SK-N-SH (cell line): ENCODE measurements around the gene GRIP2. TPM values are rescaled to one million over a fixed set of nuclear protein-coding genes. Genes with fewer than 3 reads are reported as not detected.

Experiments used
- CTCF ChIA-PET: fragments of 300-600, 350-600 bp; formaldehyde crosslinking; extraction: SDS; loops from one replicate; lab custom pipeline; 2021; lab: Yijun Ruan, JAX
- POLR2A ChIA-PET: fragments of 350-600 bp; sonication (Branson Sonifier 250); formaldehyde crosslinking; extraction: SDS; loops from one replicate; lab custom pipeline; 2020; ENCODE audit warnings: antibody characterized with exemption, inconsistent platforms; lab: Yijun Ruan, JAX
- DNase-seq: peaks from one replicate; pipeline ENCODE4 v3.0.0; 2012
- H2AFZ ChIP-seq: fragments of 200-600 bp; sonication (generic); 2 replicates; pipeline ENCODE4 v1.8.1; 2016; ENCODE audit warnings: antibody characterized with exemption, mild to moderate bottlenecking, low read depth
- H3F3A ChIP-seq: fragments of 200-600 bp; sonication (generic); replicated peaks from 2 replicates; pipeline ENCODE3; 2016; ENCODE audit warnings: antibody characterized with exemption, mild to moderate bottlenecking; ENCODE audit not compliant: insufficient read depth
- H3K27ac ChIP-seq, 2 experiments: fragments of 200-500 bp in 1 of 2; fragments of 200-600 bp in 1 of 2; sonication (Bioruptor generic) in 1 of 2; sonication (generic), shearing (Covaris generic) in 1 of 2; 2 replicates each; pipeline versions ENCODE4 v1.5.1 to v1.6.1; 2014 to 2016; ENCODE audit warnings: low read depth in 2 of 2, inconsistent platforms in 1 of 2, low read length in 1 of 2, mild to moderate bottlenecking in 1 of 2, mixed read lengths in 1 of 2
- H3K27me3 ChIP-seq: fragments of 200-600 bp; sonication (generic), shearing (Covaris generic); 2 replicates; pipeline ENCODE4 v1.6.1; 2016; ENCODE audit warnings: mixed run types; ENCODE audit not compliant: insufficient read depth
- H3K36me3 ChIP-seq, 2 experiments: fragments of 200-500 bp in 1 of 2; fragments of 200-600 bp in 1 of 2; sonication (Bioruptor generic) in 1 of 2; sonication (generic) in 1 of 2; replicated peaks in 1 of 2; 2 replicates each; pipeline versions ENCODE3 to v1.5.1; 2014 to 2016; ENCODE audit warnings: low read length in 1 of 2, mild to moderate bottlenecking in 1 of 2; ENCODE audit not compliant: insufficient read depth in 2 of 2, control insufficient read depth in 1 of 2
- H3K4me1 ChIP-seq, 2 experiments: fragments of 200-500 bp in 1 of 2; fragments of 200-600 bp in 1 of 2; sonication (Bioruptor generic) in 1 of 2; sonication (generic), shearing (Covaris generic) in 1 of 2; 2 replicates each; pipeline versions ENCODE4 v1.5.1 to v1.6.1; 2014 to 2016; ENCODE audit warnings: low read depth in 1 of 2, low read length in 1 of 2, mixed run types in 1 of 2; ENCODE audit not compliant: insufficient read depth in 2 of 2, control insufficient read depth in 1 of 2
- H3K4me2 ChIP-seq: fragments of 200-600 bp; sonication (generic), shearing (Covaris generic); 2 replicates; pipeline ENCODE4 v1.6.1; 2017; ENCODE audit warnings: mixed run types
- H3K4me3 ChIP-seq, 2 experiments: fragments of 200-500 bp in 1 of 2; fragments of 200-600 bp in 1 of 2; sonication (Bioruptor generic) in 1 of 2; sonication (generic), shearing (Covaris generic) in 1 of 2; 2 replicates each; pipeline versions ENCODE4 v1.5.1 to v1.8.1; 2014 to 2016; ENCODE audit warnings: low read depth in 2 of 2, inconsistent platforms in 1 of 2, low read length in 1 of 2, mild to moderate bottlenecking in 1 of 2, mixed read lengths in 1 of 2, moderate library complexity in 1 of 2
- H3K79me2 ChIP-seq: fragments of 200-600 bp; sonication (generic); 2 replicates; pipeline ENCODE4 v1.8.1; 2017; ENCODE audit warnings: mild to moderate bottlenecking; ENCODE audit not compliant: insufficient read depth
- H3K9ac ChIP-seq: fragments of 200-600 bp; sonication (generic); 2 replicates; pipeline ENCODE4 v1.6.1; 2017; ENCODE audit warnings: mixed run types
- H3K9me2 ChIP-seq: fragments of 200-600 bp; sonication (generic); 2 replicates; pipeline ENCODE4 v1.6.1; 2017; ENCODE audit warnings: mixed run types
- H3K9me3 ChIP-seq: fragments of 200-600 bp; sonication (generic); 2 replicates; pipeline ENCODE4 v1.6.1; 2017; ENCODE audit warnings: mixed run types, mild to moderate bottlenecking, moderate library complexity
- H4K20me1 ChIP-seq: fragments of 200-600 bp; sonication (generic); 2 replicates; pipeline ENCODE4 v1.6.1; 2017; ENCODE audit warnings: mild to moderate bottlenecking, mixed run types; ENCODE audit not compliant: insufficient read depth
- ELF1 ChIP-seq: IDR thresholded peaks from 2 replicates; pipeline ENCODE4 v1.4.0; 2012
- EP300 ChIP-seq, 2 experiments: IDR thresholded peaks; 2 replicates each; pipeline versions ENCODE4 v1.4.0 to v1.6.1; 2012; ENCODE audit warnings: borderline replicate concordance in 1 of 2, low read depth in 1 of 2, low read length in 1 of 2
- EZH2phosphoT487 ChIP-seq: fragments of 200-600 bp; sonication (generic); IDR thresholded peaks from 2 replicates; pipeline ENCODE4 v1.6.1; 2017; ENCODE audit warnings: low read depth, mixed run types, mild to moderate bottlenecking, antibody characterized with exemption, moderate library complexity, borderline replicate concordance
- FOXM1 ChIP-seq: IDR thresholded peaks from 2 replicates; pipeline ENCODE4 v1.4.0; 2012; ENCODE audit warnings: low read depth, mild to moderate bottlenecking
- GABPA ChIP-seq: IDR thresholded peaks from 2 replicates; pipeline ENCODE4 v1.4.0; 2012; ENCODE audit warnings: low read depth, mild to moderate bottlenecking
- JUND ChIP-seq: IDR thresholded peaks from 2 replicates; pipeline ENCODE4 v1.4.0; 2012
- MEF2A ChIP-seq: IDR thresholded peaks from 2 replicates; pipeline ENCODE4 v1.4.0; 2012; ENCODE audit warnings: low read depth, borderline replicate concordance
- MXI1 ChIP-seq: IDR thresholded peaks from 2 replicates; pipeline ENCODE4 v1.6.1; 2012; ENCODE audit warnings: mild to moderate bottlenecking, low read depth, low read length, improper control_type of control experiment
- POLR2AphosphoS5 ChIP-seq: IDR thresholded peaks from 2 replicates; pipeline ENCODE4 v1.6.1; 2012; ENCODE audit warnings: low read depth, low read length
- RAD21 ChIP-seq: IDR thresholded peaks from 2 replicates; pipeline ENCODE4 v1.6.1; 2012; ENCODE audit warnings: mild to moderate bottlenecking, low read length
- RCOR1 ChIP-seq: fragments of 150-350 bp; IDR thresholded peaks from 2 replicates; pipeline ENCODE4 v1.6.1; 2017; ENCODE audit warnings: antibody characterized with exemption, low read length
- RFX5 ChIP-seq: IDR thresholded peaks from 2 replicates; pipeline ENCODE4 v1.6.1; 2012; ENCODE audit warnings: mild to moderate bottlenecking, improper control_type of control experiment, low read length
- SIN3A ChIP-seq: IDR thresholded peaks from 2 replicates; pipeline ENCODE4 v1.6.1; 2012; ENCODE audit warnings: low read depth, mild to moderate bottlenecking, low read length, moderate library complexity, borderline replicate concordance
- TAF1 ChIP-seq: IDR thresholded peaks from 2 replicates; pipeline ENCODE4 v1.6.1; 2012; ENCODE audit warnings: low read depth, mild to moderate bottlenecking, low read length, moderate library complexity, borderline replicate concordance
- TCF12 ChIP-seq: IDR thresholded peaks from 2 replicates; pipeline ENCODE4 v1.4.0; 2012
- TEAD4 ChIP-seq: IDR thresholded peaks from 2 replicates; pipeline ENCODE4 v1.4.0; 2012; ENCODE audit warnings: mild to moderate bottlenecking, borderline replicate concordance; ENCODE audit not compliant: insufficient read depth
- WGBS: methylation state at CpG from one replicate; pipeline ENCODE4 v1.1.6; 2017; ENCODE audit warnings: low lambda C conversion rate; 5-methylcytosine and 5-hydroxymethylcytosine counted together
- polyA plus RNA-seq, 3 experiments: library from polyadenylated mRNA; depleted of rRNA; stranded (reverse); fragments of >200 nt; gene quantifications; 2 replicates each; pipeline ENCODE4 v1.2.3, GENCODE V29; 2012
- TF ChIP-seq, protein P1 (sequence below): fragments of 200-600 bp; sonication (generic); IDR thresholded peaks from 2 replicates; pipeline ENCODE4 v1.6.1; 2017; ENCODE audit warnings: antibody characterized with exemption, mild to moderate bottlenecking, moderate library complexity
- TF ChIP-seq, protein P2 (sequence below): IDR thresholded peaks from 2 replicates; pipeline ENCODE4 v1.4.0; 2012; ENCODE audit warnings: low read depth
- TF ChIP-seq, protein P3 (sequence below): IDR thresholded peaks from 2 replicates; pipeline ENCODE4 v1.6.1; 2012; ENCODE audit warnings: mild to moderate bottlenecking, low read depth, low read length, moderate library complexity

GRIP2 gene
- polyA plus RNA-seq, 1 of the 3 experiments (the other 2 are of a cell fraction) = 0.15 TPM

DNA sequence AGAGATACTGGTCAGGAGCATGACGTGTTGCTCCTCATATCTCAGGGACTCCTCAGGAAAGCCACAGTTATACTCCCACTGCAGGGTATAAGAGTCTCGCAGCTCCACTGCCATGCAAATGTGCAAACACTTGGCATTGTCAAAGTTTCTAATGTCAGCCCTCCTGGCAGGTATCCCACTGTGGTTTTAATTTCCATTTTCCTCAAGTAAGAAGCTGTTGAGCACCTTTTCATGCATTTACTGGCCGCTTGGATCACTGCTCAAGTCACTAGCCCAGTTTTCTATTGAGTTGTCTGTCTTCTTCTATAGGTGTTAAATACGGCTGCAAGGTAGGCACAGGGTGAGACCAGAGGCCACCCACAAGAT lies 41.9 kb upstream of the GRIP2 start:
- no peaks in the 10 kb centered on the region for H3K36me3 ChIP-seq
- H4K20me1 ChIP-seq = no peaks in the 10 kb centered on the region
- POLR2A ChIA-PET = no interaction called here
- no peak overlapping the region for H3K9ac ChIP-seq
- no peak overlapping the region for H3K4me3 ChIP-seq
- H3K27me3 ChIP-seq = no peaks in the 10 kb centered on the region; the same call in 1 of the 2 replicates
- DNase-seq = no peak
- no peaks in the 10 kb centered on the region for H3K79me2 ChIP-seq
- no peak overlapping the region for H3K4me2 ChIP-seq
- TF ChIP-seq POLR2AphosphoS5 = no peak
- no peak for TF ChIP-seq TEAD4
- no peak for TF ChIP-seq TCF12
- TF ChIP-seq, protein P1, sequence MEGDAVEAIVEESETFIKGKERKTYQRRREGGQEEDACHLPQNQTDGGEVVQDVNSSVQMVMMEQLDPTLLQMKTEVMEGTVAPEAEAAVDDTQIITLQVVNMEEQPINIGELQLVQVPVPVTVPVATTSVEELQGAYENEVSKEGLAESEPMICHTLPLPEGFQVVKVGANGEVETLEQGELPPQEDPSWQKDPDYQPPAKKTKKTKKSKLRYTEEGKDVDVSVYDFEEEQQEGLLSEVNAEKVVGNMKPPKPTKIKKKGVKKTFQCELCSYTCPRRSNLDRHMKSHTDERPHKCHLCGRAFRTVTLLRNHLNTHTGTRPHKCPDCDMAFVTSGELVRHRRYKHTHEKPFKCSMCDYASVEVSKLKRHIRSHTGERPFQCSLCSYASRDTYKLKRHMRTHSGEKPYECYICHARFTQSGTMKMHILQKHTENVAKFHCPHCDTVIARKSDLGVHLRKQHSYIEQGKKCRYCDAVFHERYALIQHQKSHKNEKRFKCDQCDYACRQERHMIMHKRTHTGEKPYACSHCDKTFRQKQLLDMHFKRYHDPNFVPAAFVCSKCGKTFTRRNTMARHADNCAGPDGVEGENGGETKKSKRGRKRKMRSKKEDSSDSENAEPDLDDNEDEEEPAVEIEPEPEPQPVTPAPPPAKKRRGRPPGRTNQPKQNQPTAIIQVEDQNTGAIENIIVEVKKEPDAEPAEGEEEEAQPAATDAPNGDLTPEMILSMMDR = no peak
- no peak for TF ChIP-seq RCOR1
- TF ChIP-seq, protein P2, sequence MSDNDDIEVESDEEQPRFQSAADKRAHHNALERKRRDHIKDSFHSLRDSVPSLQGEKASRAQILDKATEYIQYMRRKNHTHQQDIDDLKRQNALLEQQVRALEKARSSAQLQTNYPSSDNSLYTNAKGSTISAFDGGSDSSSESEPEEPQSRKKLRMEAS = no peak
- no peak for TF ChIP-seq GABPA
- TF ChIP-seq RAD21 = no peak
- TF ChIP-seq MEF2A = no peak
- H3K9me2 ChIP-seq = no peaks in the 10 kb centered on the region
- H3K4me1 ChIP-seq = peaks cover 0 to 12% of the 10 kb centered on the region in 2 experiments; a peak in 1 of 4 replicates
- no peak overlapping the region for H3K27ac ChIP-seq
- no peaks in the 10 kb centered on the region for H3F3A ChIP-seq
- 50% methylated on average over 4 of the region's 4 CpGs for WGBS
- CTCF ChIA-PET = interaction anchor here (1.2 to 1.6 kb wide), 3 partner anchors 9 to 73 kb away, joined by 3 to 5 read pairs (median 5); no protein-coding TSS in a partner anchor
- H3K9me3 ChIP-seq = no peaks in the 10 kb centered on the region
- no peak overlapping the region for H2AFZ ChIP-seq

DNA sequence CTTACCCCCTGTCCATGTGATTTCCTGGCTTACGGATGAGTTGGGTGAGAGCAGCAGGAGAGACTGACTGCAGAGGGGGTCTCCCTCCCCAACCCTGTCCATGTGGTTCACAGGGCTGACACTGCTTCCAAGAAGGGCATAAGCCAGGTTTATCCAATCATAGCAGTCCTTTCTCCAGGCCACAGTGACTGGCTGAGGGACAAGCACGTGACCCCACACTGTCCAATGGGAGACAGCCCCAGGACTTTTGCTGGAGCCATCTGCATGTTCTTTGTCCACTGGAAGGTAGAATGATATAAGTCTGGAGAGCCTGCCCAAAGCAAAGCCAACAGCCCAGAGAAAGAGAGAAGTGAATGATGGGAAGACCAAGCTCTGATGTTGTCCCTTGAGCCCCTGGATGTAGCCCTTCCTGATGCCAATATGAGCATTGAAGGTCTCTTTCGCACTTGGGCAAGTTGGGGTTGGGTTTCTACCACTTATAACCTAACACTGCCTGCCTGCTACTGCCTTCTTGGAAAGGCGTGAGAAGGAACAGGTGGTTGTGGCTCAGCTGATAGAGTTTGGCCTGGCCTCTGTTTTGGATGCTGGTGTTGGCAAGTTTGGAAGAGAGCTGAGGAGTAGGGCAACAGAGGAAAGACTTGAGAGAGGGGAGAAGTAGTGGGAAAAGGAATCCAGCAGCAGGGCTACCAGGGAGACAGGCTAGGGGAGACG lies 41.3 kb upstream of the GRIP2 start:
- H3K36me3 ChIP-seq = no peaks in the 10 kb centered on the region
- H3K27me3 ChIP-seq = no peaks in the 10 kb centered on the region; the same call in 1 of the 2 replicates
- no peak overlapping the region for H3K4me3 ChIP-seq
- peaks cover 0 to 12% of the 10 kb centered on the region in 2 experiments; a peak in 1 of 4 replicates for H3K4me1 ChIP-seq
- H2AFZ ChIP-seq = no peak overlapping the region
- H3K9ac ChIP-seq = no peak overlapping the region
- H3F3A ChIP-seq = no peaks in the 10 kb centered on the region
- no peaks in the 10 kb centered on the region for H3K9me2 ChIP-seq
- H4K20me1 ChIP-seq = no peaks in the 10 kb centered on the region
- no peaks in the 10 kb centered on the region for H3K79me2 ChIP-seq
- no peaks in the 10 kb centered on the region for H3K9me3 ChIP-seq
- WGBS = 50% methylated on average over 5 of the region's 5 CpGs
- POLR2A ChIA-PET = no interaction called here
- CTCF ChIA-PET = interaction anchor here (1.2 to 1.6 kb wide), 3 partner anchors 10 to 72 kb away, joined by 3 to 5 read pairs (median 5); no protein-coding TSS in a partner anchor
- no peak for DNase-seq
- TF ChIP-seq TAF1 = no peak
- no peak for TF ChIP-seq JUND
- TF ChIP-seq, protein P3, sequence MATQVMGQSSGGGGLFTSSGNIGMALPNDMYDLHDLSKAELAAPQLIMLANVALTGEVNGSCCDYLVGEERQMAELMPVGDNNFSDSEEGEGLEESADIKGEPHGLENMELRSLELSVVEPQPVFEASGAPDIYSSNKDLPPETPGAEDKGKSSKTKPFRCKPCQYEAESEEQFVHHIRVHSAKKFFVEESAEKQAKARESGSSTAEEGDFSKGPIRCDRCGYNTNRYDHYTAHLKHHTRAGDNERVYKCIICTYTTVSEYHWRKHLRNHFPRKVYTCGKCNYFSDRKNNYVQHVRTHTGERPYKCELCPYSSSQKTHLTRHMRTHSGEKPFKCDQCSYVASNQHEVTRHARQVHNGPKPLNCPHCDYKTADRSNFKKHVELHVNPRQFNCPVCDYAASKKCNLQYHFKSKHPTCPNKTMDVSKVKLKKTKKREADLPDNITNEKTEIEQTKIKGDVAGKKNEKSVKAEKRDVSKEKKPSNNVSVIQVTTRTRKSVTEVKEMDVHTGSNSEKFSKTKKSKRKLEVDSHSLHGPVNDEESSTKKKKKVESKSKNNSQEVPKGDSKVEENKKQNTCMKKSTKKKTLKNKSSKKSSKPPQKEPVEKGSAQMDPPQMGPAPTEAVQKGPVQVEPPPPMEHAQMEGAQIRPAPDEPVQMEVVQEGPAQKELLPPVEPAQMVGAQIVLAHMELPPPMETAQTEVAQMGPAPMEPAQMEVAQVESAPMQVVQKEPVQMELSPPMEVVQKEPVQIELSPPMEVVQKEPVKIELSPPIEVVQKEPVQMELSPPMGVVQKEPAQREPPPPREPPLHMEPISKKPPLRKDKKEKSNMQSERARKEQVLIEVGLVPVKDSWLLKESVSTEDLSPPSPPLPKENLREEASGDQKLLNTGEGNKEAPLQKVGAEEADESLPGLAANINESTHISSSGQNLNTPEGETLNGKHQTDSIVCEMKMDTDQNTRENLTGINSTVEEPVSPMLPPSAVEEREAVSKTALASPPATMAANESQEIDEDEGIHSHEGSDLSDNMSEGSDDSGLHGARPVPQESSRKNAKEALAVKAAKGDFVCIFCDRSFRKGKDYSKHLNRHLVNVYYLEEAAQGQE = no peak
- no peak for TF ChIP-seq TEAD4
- no peak for TF ChIP-seq RFX5
- TF ChIP-seq FOXM1 = no peak
- TF ChIP-seq EZH2phosphoT487 = no peak
- no peak for TF ChIP-seq SIN3A
- no peak for TF ChIP-seq EP300 (IDR thresholded peaks at IDR 0.05; ENCODE audit: borderline replicate concordance in 1 of 2, low read depth in 1 of 2, low read length in 1 of 2)
- TF ChIP-seq MXI1 = no peak
- TF ChIP-seq ELF1 = no peak
- H3K4me2 ChIP-seq = no peak overlapping the region
- no peak overlapping the region for H3K27ac ChIP-seq
